ENCODE results near the gene TMEM263.

TMEM263 gene

GRCh38 chr12:106953352-106954250 is 2.1 kb upstream of the TMEM263 start:
- DNase-seq, result no peak

DNA sequence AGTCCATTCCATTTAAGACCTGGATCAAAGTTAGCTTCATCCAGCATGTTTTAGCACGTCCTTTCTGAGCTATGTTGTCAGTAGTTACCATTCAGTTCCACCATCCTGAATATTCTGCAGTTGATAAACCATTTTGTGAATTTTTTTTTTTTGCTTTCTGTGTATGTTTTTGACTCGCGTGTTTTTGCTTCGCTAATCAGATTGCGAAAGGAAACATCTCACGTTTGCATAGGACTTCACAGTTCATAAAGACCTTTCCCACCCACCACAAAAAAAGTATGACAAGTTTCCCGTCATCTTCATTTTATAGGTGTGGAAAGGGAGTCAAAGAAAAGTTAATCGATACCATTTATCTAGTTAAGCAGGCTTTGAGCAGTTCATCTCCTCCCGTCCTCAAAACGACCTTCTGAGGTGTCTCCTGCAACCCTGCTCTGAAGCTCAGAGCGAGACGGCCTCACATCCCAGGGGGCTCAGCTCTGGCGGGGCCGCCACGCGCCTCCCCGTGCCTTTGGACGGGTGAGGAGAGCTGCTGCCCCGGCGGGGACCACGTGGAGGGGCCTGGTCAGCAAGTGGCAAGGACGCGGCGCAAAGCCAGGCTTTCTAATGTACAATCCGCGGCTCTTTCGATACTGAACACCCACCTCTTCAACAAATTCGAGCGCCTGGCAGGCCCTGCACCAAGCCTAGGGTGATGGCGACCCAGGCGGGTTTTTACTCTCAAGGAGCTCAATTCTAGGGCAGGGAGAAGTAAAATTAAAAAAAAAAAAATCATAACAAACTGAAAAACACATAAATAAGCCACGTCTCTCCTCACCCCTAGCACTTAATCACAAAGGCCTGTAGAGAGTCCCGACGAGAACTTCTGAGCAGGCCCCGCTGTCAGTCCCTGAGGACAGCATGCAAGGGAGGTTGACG is 988 bp upstream of the TMEM263 start:
- DNase-seq, result no peak

DNA sequence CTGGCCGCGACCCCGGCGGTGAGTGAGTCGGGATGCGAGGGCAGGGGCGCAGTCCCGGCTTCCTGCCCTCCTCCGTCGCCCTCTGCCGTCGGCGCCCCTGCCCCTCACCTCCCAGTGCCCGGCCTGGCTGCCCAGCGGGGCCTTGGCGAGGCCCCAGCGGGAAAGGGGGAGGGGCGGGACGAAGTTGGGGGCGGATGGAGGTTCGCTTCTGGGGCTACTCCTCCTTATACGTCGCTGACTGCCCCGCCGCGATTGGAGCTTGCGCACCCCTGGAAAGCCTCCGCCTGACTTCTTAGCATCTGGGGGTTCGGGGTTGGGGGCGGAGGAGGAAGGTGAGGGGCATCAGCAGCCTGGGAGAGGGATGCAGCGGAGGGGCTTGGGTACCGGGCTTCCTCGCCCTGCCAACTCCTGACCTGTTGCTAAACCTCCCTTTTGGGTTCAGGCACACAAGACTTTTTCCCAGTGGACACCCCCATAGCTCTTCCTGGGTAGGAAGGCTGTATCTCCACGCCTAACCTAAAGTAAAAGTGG is 406 bp downstream of the TMEM263 start:
- DNase-seq, result no peak

DNA sequence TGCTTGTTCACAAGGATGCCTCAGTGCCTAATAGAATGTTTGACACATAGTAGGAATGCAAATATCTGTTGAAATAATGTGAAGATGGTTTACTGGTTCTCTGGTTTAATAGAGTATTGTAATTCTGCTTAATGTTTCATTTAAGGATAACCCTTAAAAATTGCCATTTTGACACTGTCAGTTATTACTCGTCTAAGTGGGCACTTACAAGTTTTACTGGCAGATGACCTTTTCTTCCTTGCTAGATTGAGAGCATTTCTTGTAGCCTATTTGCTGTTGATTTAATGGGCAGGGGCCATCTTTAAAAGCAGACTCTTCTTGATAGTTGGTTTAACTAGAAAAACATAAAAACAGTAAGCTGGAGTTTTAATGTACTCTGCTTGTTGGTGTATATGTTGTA is 1.9 kb downstream of the TMEM263 start:
- DNase-seq, result no peak

DNA sequence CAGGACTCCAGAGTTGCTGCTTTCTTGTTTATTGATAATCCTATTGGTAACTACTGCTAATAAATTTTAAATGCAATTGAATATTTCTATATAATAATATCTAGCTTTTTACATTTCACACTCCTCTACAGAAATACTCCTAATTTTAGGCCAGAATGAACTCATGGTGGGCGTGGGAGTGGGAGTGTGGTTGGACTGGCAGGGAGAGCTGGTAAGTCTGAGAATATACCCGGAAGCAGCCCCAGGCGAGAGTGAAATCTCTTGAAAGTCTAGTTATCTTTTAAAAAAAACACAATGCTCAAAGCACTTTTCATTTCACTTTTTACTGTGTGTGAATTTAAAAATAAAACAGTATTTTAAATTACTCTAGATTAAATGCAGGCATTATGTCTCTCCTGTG is 4.7 kb downstream of the TMEM263 start:
- DNase-seq, result no peak

- DNase-seq, result no peak
Measured at GRCh38 chr12:106962286-106962685, 6.6 kb downstream of the TMEM263 start.

- no peak for DNase-seq
Measured at GRCh38 chr12:106964526-106964925, 8.8 kb downstream of the TMEM263 start.

GRCh38 chr12:106971065-106971464 is 15.4 kb downstream of the TMEM263 start:
- no peak for DNase-seq

- no peak for DNase-seq
Measured at GRCh38 chr12:106973545-106973944, 17.8 kb downstream of the TMEM263 start.

DNA sequence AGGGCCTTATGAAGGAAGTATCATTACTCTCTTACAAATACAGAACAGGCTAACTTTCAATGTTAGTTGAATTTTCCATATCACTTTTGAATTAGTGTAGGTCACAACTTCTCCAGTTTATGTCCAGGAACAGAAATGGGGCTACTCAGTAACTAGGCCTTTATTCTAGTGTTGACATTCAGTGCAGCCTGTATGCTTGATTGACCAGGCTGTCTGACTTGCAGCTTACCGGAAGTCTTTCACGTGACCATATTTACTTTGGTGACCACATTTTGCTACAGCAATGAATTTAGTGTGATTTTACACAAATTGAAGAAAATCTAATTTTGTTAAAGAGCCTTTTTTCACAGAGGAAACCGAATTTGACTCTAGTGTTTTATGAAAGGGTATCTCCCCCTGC is 18.8 kb downstream of the TMEM263 start:
- no peak for DNase-seq

- no peak for DNase-seq
Measured at GRCh38 chr12:106975098-106975497, 19.4 kb downstream of the TMEM263 start.

DNA sequence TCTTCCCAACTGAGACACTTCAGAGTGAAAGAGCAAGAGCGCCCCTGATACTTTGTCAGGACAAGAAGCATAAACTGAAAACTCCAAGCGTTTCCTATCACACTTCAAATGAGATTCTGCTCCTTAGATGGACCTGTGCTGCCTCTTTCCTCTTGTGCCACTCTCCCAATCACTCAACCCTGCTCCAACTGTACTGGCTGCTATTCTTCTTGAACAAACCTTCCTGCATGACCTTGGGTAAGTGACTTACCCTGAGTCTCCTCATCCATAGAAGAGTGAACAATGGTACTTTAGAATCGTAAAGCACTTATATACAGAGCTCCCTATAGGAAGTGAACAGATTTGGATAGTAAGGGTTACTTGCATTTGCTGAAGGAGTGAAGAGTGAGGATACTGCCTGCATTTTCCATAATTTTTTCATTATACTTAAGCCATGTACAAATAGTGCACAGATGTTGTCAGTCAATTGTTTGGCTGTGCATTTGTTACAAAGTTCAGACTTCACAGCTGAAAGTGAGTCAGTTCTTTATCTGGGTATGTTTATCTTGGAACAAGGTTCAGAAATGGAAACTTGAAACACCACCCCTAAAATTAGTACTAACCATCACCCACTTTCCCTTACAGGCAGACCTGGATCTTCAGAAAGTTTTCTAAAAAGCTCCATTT is 20.4 kb downstream of the TMEM263 start:
- DNase-seq, result no peak

DNA sequence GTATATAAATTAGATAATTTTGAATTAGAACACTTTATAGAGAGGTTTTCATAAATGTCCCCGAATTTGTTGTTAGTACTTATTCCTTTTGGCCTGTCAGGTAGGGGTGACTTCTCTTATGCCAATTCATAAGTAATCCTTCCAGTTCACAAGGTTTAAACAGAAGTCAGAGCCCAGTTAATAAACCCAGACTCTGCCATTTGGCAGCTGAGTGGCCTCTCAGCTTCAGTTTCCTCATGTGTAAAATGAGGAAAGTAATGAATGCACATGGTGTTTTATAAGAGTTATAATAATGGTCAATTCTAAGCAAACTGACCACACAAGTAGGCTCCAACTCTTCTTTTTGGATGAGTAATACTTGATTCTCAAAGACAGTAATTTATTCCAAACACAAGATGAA is 21.0 kb downstream of the TMEM263 start:
- DNase-seq, result no peak

DNA sequence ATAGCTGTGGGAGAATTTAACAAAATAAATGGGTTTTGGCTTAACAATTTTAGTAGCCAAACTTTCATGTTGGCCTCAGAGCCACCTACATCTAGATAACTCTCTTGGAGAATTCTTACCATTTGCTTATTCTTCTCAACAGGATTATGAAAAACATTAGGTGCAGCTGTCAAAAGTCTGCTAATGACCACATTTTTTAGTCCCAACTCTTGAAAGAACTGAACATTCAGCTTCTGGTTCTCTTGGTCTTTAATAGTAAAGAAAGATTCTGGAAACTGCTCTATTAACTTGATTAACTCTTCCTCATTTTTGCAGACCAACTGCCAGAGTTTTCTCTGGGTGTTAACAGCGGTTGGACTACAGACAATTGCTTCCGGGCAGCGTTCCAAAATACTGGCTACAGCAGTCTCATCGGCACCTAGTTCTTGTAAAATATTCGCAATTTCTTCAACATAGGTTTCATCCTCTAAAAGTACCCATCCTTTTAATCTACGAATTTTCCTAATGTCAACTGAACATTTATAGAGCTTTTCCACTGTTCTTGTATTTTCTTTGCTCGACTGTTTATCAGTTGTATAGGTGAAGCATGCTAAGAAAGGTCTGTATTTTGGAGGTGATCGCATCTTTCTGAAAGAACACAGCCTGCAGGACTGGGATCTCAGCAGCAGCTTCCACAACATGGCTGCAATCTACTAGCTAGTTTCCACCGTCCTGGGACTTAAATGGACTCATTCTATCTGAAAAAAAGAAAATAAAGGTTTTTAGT is 22.5 kb downstream of the TMEM263 start:
- no peak for DNase-seq

DNA sequence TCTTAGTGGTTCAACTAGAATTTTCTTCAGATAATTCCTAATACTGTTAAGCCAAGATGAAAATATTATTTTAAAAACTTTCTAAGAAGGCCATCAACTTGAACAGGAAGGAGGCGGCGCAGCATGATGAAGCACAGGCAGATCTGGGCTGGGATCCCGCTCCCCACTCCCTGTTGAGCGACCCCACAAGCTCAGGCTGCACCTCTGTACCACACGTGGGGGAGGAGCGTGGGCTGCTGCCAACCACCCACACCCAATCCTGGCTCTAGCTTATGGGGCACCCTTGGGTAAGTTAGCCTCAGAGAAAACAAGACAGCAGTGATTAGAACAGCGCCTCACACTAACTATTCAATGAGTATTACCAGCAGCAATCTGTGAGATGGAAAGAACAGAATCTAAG is 25.2 kb downstream of the TMEM263 start:
- no peak for DNase-seq

DNA sequence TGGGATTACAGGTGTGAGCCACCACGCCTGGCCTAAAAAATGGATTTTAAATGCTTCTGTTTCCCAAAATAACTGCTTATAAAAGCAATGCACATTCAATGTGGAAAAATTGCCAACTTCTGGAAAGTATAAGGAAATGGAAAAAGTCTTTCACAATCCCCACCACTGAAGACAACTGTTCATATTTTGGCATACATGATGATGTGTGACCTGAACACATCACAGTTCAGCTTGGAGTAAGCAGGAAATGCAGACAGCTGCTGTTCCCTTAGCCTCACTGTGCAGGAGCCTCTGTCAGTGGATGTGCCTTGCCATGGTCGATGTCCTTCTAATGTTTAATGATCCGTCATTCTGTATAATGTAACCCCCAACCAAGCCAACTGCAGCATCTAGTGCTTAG is 26.1 kb downstream of the TMEM263 start:
- no peak for DNase-seq

- no peak for DNase-seq
Measured at GRCh38 chr12:106982229-106982628, 26.5 kb downstream of the TMEM263 start.

- no peak for DNase-seq
Measured at GRCh38 chr12:106984588-106985137, 29.0 kb downstream of the TMEM263 start.

DNA sequence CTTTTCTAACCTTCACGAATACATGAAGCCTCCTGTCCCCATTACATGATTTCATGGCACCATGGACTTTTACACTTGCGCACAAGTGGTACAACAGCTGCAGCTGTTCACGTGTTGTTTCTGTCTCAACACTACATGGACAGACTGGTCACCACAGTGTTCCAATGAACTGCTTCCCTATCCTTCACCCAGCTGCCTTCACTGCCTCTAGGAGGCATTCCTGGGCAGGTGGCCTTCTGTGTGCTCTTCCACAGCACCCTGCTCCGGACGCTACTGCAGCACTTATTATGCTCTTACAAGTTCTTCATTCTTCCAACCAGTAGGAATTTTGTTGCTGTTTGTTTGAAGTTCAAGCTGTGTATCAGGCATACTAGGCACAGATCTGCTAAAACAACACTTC is 29.8 kb downstream of the TMEM263 start:
- DNase-seq, result no peak

DNA sequence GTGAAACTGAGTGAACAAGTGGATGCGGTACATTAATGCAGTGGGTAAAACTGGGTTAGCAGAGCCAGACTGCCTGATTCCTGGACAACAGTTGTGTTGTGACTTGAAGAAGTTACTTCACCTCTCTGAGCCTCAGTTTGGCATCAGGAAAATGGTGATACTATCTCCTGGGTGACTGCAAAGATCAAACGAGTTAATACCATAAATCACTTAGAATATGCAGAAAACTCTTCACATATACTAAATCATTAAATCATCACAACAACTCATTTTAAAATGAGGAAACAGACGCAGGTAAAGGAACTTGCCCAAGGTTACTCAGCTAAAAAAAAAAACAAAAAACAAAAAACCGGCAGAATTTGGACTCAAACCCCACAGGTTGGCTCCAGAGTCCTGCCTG is 30.4 kb downstream of the TMEM263 start:
- DNase-seq, result no peak

- DNase-seq, result peak; percentile 88
Measured at GRCh38 chr12:106986625-106987389, 31.1 kb downstream of the TMEM263 start, which contains the start of gene MTERF2. Gene MTERF2 (minus strand): TSS chr12:106987146. CDS start chr12:106978714, 8,432 bp downstream.

Data from NCI-H187 treated with DMSO at 0.1 percent for 48 hours (cell line).